Measurements from ENCODE around the gene WDR7.

- TF ChIP-seq CTCF (conservative IDR thresholded peaks at IDR 0.05 in 1 of 2, IDR thresholded peaks at IDR 0.05 in 1 of 2; ENCODE audit: extremely low read depth in 1 of 2, insufficient read depth in 1 of 2, low read depth in 1 of 2, low read length in 2 of 2) (no peak), EZH2 (IDR thresholded peaks at IDR 0.05; ENCODE audit: borderline replicate concordance, low read length) (no peak)
Measured at GRCh38 chr18:56977309-56977708, 326.1 kb downstream of the WDR7 start.

Data from mammary epithelial cell (primary cell).